Embryonic facial prominence (tissue), 1 donor: ENCODE data around the gene SNX6.
"Not testable (repeated sequence)": the region's sequence is repeated elsewhere in the genome, so short reads cannot be mapped to it uniquely, and the experiment has no call there.

Experiments used
- DNase-seq: peaks from one replicate; pipeline ENCODE4 v3.0.0-alpha.2; 2016; ENCODE audit errors: extremely low spot score

Gene SNX6

DNA sequence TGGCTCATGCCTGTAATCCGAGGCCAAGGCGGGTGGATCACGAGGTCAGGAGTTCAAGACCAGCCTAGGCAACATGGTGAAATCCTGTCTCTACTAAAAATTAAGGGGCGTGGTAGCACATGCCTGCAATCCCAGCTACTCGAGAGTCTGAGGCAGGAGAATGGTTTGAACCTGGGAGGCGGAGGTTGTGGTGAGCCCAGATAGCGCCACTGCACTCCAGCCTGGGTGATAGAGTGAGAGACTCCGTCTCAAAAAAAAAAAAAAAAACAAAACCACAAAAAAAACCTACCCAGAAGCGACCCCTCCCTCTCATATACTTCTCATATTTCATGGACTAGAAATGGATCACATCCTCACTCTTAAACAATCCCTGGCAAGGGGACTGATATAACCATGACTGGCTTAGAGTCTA lies 4.4 kb upstream of the SNX6 start:
- not testable (repeated sequence) for DNase-seq

DNA sequence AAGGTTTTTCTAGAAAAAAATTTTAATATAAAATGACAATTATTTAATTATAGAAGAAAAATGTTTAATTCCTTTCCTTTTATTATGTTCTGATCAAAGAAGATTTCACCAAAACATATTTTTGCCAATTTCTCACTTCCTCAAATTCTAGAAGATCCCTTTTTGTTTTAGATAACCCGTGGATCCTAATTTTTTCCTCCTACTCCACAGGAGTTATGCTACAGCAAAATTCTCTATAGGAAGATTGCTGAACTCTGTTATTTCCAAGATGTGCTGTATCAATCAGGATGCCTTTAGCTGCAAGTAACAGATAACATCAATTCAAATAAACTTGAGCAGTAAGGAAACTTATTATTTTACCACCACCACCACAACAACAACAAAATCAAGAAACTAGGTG lies 3.8 kb upstream of the SNX6 start:
- no peak for DNase-seq

DNA sequence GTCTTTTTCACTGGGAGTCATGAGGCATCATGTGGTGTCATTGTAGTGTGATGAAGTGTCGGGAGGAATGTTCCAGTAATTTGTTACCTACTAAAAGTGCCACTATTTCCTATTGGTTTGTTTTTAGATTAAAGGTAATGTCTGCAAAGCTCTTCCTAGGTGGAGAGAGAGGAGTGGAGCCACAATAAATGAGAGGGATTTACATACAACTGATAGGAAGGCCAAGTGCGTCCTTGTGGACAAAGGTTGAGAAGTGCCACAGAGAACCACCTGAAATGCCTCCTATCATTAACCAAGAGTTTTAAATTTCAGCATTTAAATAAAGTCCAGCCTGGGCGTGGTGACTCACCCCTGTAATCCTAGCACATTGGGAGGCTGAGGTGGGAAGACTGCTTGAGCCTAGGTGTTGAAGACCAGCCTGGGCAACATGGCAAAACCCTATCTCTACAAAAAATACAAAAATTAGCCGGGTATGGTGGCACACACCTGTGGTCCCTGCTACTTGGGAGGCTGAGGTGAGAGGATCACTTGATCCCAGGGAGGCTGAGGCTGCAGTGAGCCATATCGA lies 2.5 kb upstream of the SNX6 start:
- no peak for DNase-seq

DNA sequence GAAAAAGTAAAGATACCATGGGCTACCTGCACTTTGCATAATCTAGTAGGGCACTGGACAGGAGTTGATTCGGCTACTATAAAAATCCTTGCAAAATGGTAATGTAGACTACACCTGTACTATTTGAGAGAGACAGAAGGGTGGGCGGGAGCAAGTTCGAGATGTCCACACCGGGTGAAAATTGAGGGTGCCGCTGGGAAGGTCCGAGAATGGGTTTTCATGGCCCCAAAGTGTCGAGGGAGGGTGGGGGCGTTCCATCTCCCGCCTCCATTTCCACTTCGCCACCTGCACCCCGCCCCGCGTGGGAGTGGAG lies 648 bp downstream of the SNX6 start:
- no peak for DNase-seq

DNA sequence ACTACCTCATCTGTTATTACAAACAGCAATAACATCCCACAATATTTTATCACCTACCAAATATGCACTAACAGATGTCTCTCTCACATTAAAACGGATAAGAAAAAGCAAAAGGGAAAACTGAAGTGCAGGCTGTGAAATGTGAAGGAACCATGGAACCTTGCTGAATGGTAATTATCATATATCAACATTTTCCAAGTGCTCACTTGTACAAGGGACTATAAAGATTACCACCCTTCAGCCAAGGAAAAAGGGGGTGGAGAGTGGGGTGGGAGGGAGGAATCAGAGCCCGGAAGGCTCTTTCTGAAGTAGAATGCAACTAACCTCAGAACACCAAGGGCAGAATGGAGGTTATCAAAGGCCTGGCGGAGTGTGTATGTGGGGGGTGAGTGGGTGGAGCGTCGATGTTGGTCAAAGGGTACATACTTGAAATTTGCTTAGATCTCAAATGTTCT lies 1.2 kb downstream of the SNX6 start:
- DNase-seq: no peak

DNA sequence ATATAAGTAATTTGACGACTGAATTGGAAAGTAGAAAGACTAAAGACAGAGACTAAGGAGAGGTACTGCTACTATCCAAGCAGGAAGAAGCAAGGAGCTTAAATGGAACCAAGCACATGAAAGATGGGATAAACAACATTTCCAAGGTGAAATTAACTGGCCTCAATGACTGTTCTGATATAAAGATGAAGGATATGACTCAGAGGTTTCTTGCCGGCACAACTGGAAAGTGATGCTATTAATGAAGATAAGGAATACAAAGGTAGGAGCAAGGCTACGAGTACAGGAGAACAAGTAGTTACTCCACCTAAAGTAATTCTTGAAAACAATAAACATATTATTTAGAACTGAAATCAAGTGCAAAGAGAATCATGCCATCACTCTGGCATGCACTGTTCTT lies 6.4 kb downstream of the SNX6 start:
- DNase-seq: no peak

DNA sequence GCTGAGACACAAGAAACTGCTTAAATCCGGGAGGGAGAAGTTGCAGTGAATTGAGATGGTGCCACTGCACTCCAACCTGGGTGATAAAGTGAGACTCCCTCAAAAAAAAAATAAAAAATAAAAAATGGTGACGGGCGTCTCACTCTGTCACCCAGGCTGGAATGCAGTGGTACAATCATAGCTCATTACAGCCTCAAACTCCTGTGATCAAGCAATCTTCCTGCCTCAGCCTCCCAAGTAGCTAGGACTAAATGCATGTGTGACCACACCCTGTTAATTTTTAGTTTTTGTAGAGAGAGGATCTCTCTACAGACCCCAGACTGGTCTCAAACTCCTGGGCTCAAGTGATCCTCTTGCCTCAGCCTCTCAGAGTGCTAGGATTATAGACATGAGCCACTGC lies 9.1 kb downstream of the SNX6 start:
- no peak for DNase-seq

DNA sequence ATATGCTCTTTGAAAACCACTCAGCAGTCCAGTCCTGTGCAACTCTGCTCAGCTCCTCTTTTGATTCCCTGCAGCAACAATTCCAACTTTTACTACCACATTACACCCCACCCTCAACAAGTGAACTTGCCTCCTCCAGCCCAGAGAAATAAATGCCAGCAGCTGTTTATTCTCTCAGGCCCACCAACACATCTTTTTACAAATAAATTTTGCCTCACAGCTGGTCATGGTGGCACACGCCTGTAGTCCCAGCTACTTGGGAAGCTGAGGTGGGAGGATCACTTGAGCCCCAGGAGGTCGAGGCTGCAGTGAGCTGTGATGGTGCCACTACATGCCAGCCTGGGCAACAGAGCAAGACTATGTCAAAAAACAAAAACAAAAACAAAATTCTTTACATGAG lies 9.8 kb downstream of the SNX6 start:
- DNase-seq: no peak

DNA sequence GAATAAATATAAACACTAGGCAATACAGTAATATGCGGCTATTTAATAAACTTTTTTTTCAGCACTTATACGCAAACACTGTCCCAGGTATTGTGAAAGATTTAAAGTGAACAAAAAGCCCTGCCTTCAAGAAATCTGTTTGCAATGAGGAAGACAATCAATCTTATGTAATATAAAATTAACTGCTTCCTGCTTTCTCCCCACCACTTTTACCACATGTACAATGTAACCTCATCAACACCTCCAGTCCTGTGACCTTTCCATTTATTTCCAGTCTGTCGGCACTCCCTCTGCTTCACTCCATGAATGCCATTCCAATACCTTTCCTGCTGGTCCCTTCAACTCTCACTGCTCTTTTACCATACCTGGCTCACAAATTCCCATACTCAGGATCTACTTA lies 10.5 kb downstream of the SNX6 start:
- no peak for DNase-seq

DNA sequence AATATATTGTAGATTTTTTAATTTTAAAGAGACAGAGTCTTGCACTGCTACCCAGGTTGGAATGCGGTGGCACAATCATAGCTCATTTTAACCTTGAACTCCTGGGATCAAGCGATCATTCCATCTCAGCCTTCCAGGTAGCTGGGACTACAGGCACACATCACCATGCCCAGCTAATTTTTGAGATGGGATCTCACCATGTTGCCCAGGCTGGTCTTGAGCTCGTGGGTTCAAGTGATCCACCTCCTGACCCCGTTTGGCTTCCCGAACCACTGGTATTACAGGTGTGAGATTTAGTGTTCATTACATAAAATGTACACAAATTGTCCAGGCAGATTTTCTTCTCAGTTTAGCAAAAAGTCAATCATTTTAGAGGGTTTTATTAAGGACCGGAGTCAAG lies 13.6 kb downstream of the SNX6 start:
- no peak for DNase-seq

DNA sequence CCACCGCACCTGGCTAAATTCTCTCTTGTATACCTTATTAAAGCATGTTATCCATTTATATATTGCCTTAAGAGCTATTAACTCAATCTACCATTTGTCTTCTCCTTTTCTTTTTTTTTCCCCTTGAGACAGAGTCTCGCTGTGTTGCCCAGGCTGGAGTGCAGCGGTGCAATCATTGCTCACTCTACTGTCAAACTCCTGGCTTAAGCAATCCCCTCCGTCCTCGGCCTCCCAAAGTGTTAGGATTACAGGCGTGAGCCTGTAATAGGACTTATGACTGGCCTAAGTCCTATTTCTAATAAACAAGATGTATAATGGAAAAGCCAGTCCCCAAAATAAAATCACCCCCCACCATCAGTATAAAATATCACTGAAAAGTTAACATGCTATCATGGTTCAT lies 14.4 kb downstream of the SNX6 start:
- no peak for DNase-seq

DNA sequence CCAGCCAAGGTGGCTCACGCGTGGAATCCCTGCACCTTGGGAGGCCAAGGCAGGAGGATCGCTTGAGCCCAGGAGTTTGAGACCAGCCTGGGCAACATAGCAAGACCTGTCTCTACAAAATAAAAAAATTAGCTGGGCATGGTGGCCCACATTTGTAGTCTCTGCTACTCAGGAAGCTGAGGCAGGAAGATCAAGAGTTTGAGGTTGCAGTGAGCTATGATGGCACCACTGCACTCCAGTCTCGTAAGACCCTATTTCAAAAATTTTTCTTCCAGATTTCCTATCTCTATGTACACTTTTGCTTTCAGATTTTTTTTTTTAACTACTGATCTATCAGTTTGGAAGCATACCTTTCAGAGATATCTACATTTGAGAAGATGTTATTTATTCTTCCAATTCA lies 15.3 kb downstream of the SNX6 start:
- DNase-seq: no peak

DNA sequence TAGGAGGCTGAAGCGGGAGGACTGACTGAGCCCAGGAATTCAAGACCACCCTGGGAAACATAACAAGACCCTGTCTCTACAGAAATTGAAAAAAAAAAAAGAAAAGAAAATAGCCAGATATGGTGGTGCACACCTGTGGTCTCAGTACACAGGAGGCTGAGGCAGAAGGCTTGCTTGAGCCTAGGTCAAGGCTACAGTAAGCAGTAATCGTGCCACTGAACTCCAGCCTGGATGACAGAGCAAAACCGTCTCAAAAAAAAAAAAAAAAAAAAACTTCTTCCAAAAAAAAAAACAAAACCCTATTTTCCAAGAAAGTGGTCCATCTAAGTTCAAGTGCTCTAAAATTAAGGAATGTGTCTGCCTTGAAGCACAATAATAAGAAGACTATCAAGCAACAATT lies 19.8 kb downstream of the SNX6 start:
- no peak for DNase-seq

DNA sequence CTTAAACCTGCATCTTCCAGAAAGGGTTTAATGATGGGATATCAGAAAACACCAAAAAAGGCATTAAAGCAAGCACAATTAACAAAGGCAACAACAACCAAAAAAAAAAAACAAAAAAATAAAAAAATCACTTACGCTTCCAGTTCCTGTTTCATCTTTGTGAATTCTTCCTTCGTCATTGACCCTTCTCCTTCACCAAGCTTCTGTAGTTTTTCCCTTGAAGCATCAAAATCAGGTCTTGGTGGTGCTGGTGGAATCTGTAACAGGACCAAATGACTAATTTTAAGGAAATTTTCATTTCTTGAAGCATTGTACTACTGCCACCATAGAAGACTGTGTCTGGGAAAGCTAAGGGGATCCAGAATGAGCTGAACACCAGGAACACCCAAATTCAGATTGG lies 24.5 kb downstream of the SNX6 start:
- DNase-seq: no peak

DNA sequence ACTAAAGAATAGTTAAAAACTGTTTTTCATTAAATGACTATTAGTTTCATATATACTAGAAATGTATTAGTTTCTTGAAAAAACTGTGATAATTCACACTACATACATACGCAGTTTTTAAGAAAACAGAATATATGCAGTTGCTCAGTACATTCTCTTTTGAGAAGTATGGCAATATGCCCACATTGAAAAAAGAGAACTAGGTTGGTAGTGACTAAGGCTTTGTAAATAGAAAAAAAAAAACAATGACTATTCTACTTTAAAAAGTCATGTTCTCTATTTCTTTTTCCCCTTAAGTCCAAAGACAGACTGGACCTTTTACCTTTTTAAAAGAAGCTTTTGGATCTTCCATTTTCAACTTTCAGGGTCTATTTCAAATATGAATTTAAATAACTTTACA lies 25.0 kb downstream of the SNX6 start:
- no peak for DNase-seq

DNA sequence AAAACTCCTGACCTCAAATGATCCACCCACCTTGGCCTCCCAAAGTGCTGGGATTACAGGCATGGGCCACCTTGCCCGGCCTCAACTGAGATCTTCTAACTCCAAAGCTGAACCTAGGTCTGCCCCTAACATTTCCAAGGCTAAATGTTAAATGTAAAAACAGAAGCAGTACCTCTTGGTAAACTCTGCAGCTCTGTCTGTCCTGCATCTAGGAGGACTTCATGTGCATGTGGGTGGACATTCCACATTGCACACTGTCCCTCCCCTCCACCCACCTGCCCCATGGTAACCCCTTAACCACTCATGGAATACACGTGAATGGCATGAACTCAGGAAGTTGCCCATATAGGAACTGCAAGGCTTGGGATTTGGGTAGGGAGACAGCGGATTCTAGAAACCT lies 33.1 kb downstream of the SNX6 start:
- no peak for DNase-seq

DNA sequence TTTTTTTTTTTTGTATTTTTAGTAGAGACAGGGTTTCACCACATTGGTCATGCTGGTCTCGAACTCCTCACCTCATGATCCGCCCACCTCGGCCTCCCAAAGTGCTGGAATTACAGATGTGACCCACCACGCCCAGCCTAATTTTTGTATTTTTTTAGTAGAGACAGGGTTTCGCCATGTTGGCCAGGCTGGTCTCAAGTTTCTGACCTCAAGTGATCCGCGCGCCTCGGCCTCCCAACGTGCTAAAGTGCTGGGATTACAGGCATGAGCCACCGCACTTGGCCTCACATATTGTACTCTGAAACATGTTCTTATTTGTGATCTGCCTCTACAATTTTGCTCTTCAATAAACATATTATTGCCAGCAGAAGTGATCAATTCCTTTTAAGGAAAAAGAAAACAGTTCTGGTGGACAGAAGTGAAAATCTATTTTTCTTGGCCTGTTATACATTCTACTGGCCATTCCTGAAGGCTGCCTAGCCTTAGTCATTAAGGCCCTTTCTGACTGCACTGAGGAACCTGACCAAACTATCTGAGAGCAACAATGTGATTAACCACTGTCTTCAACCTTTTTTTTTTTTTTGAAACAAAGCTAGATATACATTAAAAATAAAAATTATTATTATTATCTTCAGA lies 36.1 kb downstream of the SNX6 start:
- DNase-seq: no peak

DNA sequence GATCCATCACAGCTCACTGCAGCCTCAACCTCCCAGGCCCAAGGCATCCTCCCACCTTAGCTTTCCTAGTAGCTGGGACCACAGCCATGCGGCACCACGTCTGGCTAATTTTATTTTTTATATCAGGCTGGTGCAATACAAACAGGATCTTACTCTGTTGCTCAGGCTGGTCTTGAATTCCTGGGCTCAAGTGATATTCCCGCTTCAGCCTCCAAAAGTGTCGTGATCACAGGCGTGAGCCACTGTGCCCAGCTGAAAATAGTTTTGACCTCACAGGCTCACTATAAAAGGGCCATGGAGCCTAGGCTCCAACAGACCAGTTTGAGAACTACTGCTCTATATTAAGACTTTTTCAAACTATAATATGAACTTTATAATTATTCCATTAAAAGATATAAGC lies 37.3 kb downstream of the SNX6 start:
- no peak for DNase-seq

DNA sequence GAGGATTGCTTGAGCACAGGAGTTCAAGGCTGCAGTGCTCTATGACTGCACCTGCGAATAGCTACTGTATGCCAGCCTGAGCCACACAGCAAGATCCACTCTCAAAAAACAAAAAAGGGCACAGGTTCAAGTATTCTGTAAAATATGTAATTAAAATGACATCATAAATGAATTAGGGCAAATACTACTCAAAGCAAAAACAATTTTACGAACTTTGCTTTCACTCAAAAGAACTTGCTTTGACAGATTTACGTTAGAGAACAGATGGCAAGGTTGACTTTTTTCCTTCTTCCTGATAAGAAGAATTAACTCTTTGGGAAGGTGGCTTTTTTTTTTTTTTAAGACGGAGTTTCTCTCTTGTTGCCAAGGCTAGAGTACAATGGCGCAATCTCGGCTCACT lies 46.4 kb downstream of the SNX6 start:
- DNase-seq: no peak

DNA sequence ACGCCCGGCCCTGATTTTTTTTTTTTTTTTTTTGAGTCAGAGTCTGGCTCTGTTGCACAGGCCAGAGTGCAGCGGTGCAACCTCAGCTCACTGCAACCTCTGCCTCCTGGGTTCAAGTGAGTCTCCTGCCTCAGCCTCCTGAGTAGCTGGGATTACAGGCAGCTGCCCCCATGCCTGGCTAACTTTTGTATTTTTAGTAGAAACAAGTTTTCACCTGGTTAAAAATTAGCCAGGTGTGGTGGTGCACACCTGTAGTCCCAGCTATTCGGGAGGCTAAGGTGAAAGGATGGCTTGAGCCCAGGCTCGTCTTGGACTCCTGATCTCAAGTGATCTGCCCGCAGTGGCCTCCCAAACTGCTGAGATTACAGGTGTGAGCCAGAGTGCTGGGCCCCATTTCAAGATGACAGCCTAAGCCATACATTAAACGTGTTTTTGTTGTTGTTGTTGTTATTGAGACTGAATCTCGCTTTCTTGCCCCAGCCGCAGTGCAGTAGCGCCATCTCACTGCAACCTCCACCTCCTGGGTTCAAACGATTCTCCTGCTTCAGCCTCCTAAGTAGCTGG lies 47.7 kb downstream of the SNX6 start:
- no peak for DNase-seq

DNA sequence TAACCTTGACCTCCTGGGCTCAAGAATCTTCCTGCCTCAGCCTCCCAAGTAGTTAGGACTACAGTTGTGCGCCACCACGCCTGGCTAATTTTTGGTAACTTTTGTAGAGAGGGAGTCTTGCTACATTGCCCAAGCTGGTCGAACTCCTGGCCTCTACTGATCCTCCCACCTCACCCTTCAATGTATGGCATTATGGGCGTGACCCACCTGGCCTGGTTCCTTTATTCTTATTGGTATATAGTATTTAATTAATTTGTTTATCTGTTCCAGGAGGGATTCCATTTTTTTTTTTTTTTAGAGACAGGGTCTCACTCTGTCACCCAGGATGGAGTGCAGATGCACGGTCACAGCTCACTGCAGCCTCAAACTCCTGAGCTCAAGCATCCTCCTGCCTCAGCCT lies 49.6 kb downstream of the SNX6 start:
- no peak for DNase-seq

DNA sequence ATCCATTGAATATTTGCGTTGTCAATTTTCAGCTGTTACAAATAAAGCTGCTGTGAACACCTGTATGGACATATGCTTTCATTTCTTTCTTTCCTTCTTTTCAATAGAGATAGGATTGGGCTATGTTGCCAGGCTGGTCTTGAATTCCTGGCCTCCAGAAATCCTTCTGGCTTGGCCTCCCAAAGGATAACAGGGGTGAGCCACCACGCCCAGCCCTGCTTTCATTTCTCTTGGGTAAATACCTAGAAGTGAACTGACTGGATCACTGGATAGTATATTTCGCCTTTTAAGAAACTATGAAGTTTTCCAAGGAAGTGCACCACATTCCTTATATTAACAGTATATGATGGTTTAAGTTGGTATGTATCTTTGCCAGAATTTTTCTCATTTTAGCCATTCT lies 58.2 kb downstream of the SNX6 start:
- no peak for DNase-seq

DNA sequence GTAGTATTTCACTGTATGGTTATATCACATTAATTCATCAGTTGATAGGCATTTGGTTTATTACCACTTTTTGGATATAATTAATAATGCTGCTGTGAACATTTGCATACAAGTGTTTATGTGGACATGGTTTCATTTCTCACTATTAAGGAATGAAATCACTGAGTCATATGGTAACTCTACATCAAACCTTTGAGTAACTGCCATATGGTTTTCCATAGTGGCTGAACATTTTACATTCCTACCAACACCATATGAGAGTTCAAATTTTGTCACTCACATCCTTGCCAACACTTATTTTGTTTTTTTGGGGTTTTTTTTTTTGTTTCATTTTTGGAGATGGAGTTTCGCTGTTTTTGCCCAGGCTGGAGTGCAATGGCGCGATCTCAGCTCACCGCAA lies 60.2 kb downstream of the SNX6 start:
- no peak for DNase-seq

DNA sequence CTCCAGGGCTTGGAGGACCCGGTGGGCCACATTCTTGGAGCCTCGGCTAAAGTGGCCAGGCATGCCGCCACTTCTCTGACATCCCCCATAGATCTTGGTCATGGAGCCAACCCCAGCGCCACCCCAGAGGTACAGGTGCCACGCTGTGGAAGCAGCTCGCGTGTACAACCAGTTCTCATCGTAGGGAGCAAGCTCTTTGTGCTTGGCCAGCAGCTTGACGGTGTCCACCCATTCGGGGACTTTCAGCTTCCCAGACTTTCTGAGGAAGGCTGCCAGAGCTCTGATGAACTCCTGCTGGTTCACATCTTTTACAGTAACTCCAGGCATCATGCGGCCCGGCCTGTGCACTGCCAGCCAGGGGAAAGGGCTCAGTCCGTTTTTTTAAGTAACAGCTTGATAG lies 61.1 kb downstream of the SNX6 start:
- no peak for DNase-seq
